HepG2 (cell line): Measurements from ENCODE around the gene ENTPD1. TPM values are rescaled to one million over a fixed set of nuclear protein-coding genes. Genes with fewer than 3 reads are reported as not detected.

Experiments
- ATAC-seq: fragments of 200-7000 bp; cut with Tn5 transposase; 3 replicates; pipeline ENCODE4 v1.9.1; 2020; ENCODE audit warnings: mild to moderate bottlenecking, moderate library complexity
- BruUV-seq: library from RNA; stranded (reverse); fragments of 400-500 nt; replicated peaks from 2 replicates; lab custom pipeline; 2021; lab: Mats Ljungman, UMichigan
- CTCF ChIA-PET: fragments of 300-600 bp; formaldehyde crosslinking; extraction: SDS; loops from one replicate; lab custom pipeline; 2021; ENCODE audit warnings: low total read pairs, inconsistent platforms, low intra/inter-chr PET ratio; lab: Yijun Ruan, JAX
- POLR2A ChIA-PET: fragments of 350-600 bp; sonication (Branson Sonifier 250); formaldehyde crosslinking; loops from one replicate; lab custom pipeline; 2020; ENCODE audit warnings: antibody characterized with exemption, inconsistent platforms; lab: Yijun Ruan, JAX
- DNase-seq: peaks from one replicate; pipeline ENCODE4 v3.0.0-alpha.2; 2015; ENCODE audit warnings: low spot score
- FAIRE-seq: peaks from 3 replicates; lab custom pipeline; 2011; peaks lifted over from hg19 to GRCh38; lab: Jason Lieb, UNC
- H2AFZ ChIP-seq: one replicate; pipeline ENCODE4 v1.6.1; 2011; ENCODE audit warnings: low read length, inconsistent platforms
- H3K27ac ChIP-seq: fragments of 300-600 bp; 3 replicates; pipeline ENCODE4 v1.8.0; 2011; ENCODE audit warnings: mixed run types, mild to moderate bottlenecking, mixed read lengths, low read length, inconsistent platforms; ENCODE audit not compliant: insufficient read depth; ENCODE audit errors: extremely low read length
- H3K27me3 ChIP-seq, 2 experiments: fragments of 200-600 bp in 1 of 2; 2 replicates in 1 of 2; 3 replicates in 1 of 2; pipeline versions ENCODE4 v1.6.0 to v1.8.0; 2011; ENCODE audit warnings: low read length in 2 of 2, mild to moderate bottlenecking in 2 of 2, moderate library complexity in 2 of 2, inconsistent platforms in 1 of 2; ENCODE audit not compliant: insufficient read depth in 2 of 2, control insufficient read depth in 1 of 2
- H3K36me3 ChIP-seq, 2 experiments: fragments of 200-600 bp in 1 of 2; replicated peaks in 1 of 2; 2 replicates in 1 of 2; 3 replicates in 1 of 2; pipeline versions ENCODE4 v1.5.1 to v1.8.0; 2011; ENCODE audit warnings: low read length in 2 of 2, inconsistent platforms in 1 of 2; ENCODE audit not compliant: insufficient read depth in 2 of 2, control insufficient read depth in 1 of 2
- H3K4me1 ChIP-seq: 2 replicates; pipeline ENCODE4 v1.5.1; 2012; ENCODE audit warnings: low read length, inconsistent platforms; ENCODE audit not compliant: insufficient read depth
- H3K4me2 ChIP-seq: 2 replicates; pipeline ENCODE4 v1.6.0; 2011; ENCODE audit warnings: low read depth, low read length, inconsistent platforms
- H3K4me3 ChIP-seq, 3 experiments: fragments of 200-600 bp in 1 of 3; sonication (generic), shearing (Covaris generic) in 1 of 3; replicated peaks in 1 of 3; 2 replicates each; pipeline ENCODE4 v1.5.1; 2011 to 2016; ENCODE audit warnings: low read length in 3 of 3, inconsistent platforms in 2 of 3, low read depth in 2 of 3, mild to moderate bottlenecking in 2 of 3, control low read depth in 1 of 3, mixed read lengths in 1 of 3; ENCODE audit not compliant: insufficient read depth in 1 of 3
- H3K79me2 ChIP-seq: one replicate; pipeline ENCODE4 v1.6.1; 2011; ENCODE audit warnings: low read length, inconsistent platforms; ENCODE audit not compliant: insufficient read depth
- H3K9ac ChIP-seq: 2 replicates; pipeline ENCODE4 v1.6.0; 2011; ENCODE audit warnings: mild to moderate bottlenecking, low read depth, low read length, inconsistent platforms; ENCODE audit not compliant: insufficient read depth
- H3K9me3 ChIP-seq: 2 replicates; pipeline ENCODE4 v1.5.1; 2012; ENCODE audit warnings: mild to moderate bottlenecking, low read length
- H4K20me1 ChIP-seq: 2 replicates; pipeline ENCODE4 v1.6.0; 2011; ENCODE audit warnings: inconsistent platforms, mild to moderate bottlenecking, low read length, moderate library complexity; ENCODE audit not compliant: insufficient read depth
- ATF7 ChIP-seq, 2 experiments: fragments of 450-650 bp in 1 of 2; sonication (generic) in 1 of 2; formaldehyde crosslinking in 1 of 2; IDR thresholded peaks; 2 replicates each; pipeline versions ENCODE4 v1.4.0 to v1.6.1; 2016 to 2020; ENCODE audit warnings: antibody characterized with exemption in 1 of 2, mild to moderate bottlenecking in 1 of 2, missing genetic modification reagents in 1 of 2
- GABPB1 ChIP-seq: IDR thresholded peaks from 2 replicates; pipeline ENCODE4 v1.6.1; 2016; ENCODE audit warnings: mild to moderate bottlenecking, missing genetic modification reagents, moderate library complexity, missing compliant biosample characterization
- SRSF9 ChIP-seq: fragments of 200-400 bp; formaldehyde crosslinking; IDR thresholded peaks from 2 replicates; pipeline ENCODE4 v1.6.1; 2018; ENCODE audit warnings: borderline replicate concordance, mild to moderate bottlenecking, low read depth, low read length; ENCODE audit not compliant: insufficient read depth, poor library complexity, severe bottlenecking
- TOE1 ChIP-seq: sonication (generic); formaldehyde crosslinking; IDR thresholded peaks from 2 replicates; pipeline ENCODE4 v1.4.0; 2020; ENCODE audit warnings: mild to moderate bottlenecking, missing genetic modification reagents
- ZC3H13 ChIP-seq: sonication (generic); formaldehyde crosslinking; IDR thresholded peaks from 2 replicates; pipeline ENCODE4 v1.8.1; 2023; ENCODE audit warnings: mild to moderate bottlenecking, missing genetic modification reagents, moderate library complexity
- ZNF12 ChIP-seq: sonication (generic); formaldehyde crosslinking; IDR thresholded peaks from 2 replicates; pipeline ENCODE4 v1.5.0; 2020; ENCODE audit warnings: missing genetic modification reagents
- ZNF589 ChIP-seq: sonication (generic); formaldehyde crosslinking; conservative IDR thresholded peaks from 2 replicates; pipeline ENCODE4 v1.8.0; 2022; ENCODE audit warnings: mild to moderate bottlenecking, moderate library complexity, missing genetic modification reagents
- ZNF792 ChIP-seq: IDR thresholded peaks from 2 replicates; pipeline ENCODE4 v1.6.1; 2016
- ZSCAN9 ChIP-seq: IDR thresholded peaks from 2 replicates; pipeline ENCODE4 v1.6.1; 2016; ENCODE audit warnings: borderline replicate concordance
- WGBS: methylation state at CpG from one replicate; pipeline ENCODE4 v1.1.6; 2017; ENCODE audit warnings: low lambda C conversion rate; 5-methylcytosine and 5-hydroxymethylcytosine counted together
- in situ Hi-C: cut with HindIII; loops from 2 replicates; pipeline ENCODE4 v1.10.0; 2017; ENCODE audit warnings: low pct_unique_long_range_greater_than_20kb; ENCODE audit not compliant: extremely low pct_ligation_motif_present
- intact Hi-C: fragments of 100-400 bp; cut with micrococcal nuclease; formaldehyde crosslinking; loops from one replicate; pipeline ENCODE4 v1.10.0; 2022; ENCODE audit not compliant: unreplicated experiment
- polyA plus RNA-seq, 8 experiments: library from polyadenylated mRNA; depleted of rRNA in 3 of 8; stranded (reverse) in 7 of 8; unstranded in 1 of 8; fragments of >200 nt; fragmentation: Illumina TruSeq in 4 of 8; extraction: Trizol in 4 of 8; gene quantifications; 2 replicates each; pipeline versions ENCODE4 v1.2.1 to v1.2.3, GENCODE V29; 2011 to 2016; ENCODE audit warnings: low read depth in 4 of 8, missing spikeins in 1 of 8, mixed read lengths in 1 of 8; ENCODE audit not compliant: insufficient read depth in 1 of 8
- total RNA-seq, 5 experiments: library from RNA; depleted of rRNA; stranded (reverse); fragments of >200 nt; fragmentation: Illumina TruSeq; extraction: Trizol; gene quantifications; 2 replicates each; pipeline ENCODE4 v1.2.3, GENCODE V29; 2016; ENCODE audit warnings: low read depth in 1 of 5
- TF ChIP-seq, protein P1 (sequence below): sonication (generic); formaldehyde crosslinking; IDR thresholded peaks from 2 replicates; pipeline ENCODE4 v1.8.1; 2023; ENCODE audit warnings: mild to moderate bottlenecking, missing genetic modification reagents, borderline replicate concordance

The ENTPD1 gene
- total and polyA plus RNA-seq, 2 of the 13 experiments (the other 11 are each of a cell fraction or from before 2014, with no cell fraction given), result 0.07 TPM

DNA sequence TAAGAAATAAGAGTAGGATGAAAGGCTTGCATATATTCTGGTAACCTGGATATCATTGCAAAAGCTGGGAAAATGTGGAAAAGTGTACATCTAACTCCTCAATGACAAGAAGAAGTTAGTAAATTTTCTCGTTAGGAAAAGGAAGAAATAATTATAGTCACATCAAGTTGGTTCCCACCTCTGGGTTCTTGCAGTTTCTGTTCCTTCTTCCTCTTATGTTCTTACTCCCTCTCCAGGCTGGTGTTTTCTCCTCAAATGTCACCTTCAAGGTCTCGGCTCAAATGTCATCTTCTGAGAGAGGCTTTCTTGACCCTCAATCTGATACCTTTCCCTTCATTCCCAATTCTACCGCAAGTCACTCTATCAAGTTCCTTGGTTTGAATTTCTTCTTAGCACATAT lies 64.4 kb downstream of the ENTPD1 start:
- Histone ChIP-seq H3K79me2 (no peaks in the 10 kb centered on the region), H3K27me3 (no peaks in the 10 kb centered on the region), H3K4me1 (peaks cover 37% of the 10 kb centered on the region), H3K27ac (no peak overlapping the region), H3K9me3 (no peaks in the 10 kb centered on the region), H3K4me3 (no peak overlapping the region), H3K36me3 (no peaks in the 10 kb centered on the region), H3K4me2 (no peak overlapping the region), H3K9ac (no peak overlapping the region), H4K20me1 (no peaks in the 10 kb centered on the region), H2AFZ (no peak overlapping the region)
- 44% methylated on average over 3 of the region's 3 CpGs for WGBS
- no peak for TF ChIP-seq ZNF792 (CRISPR knock-in tag)
- no peak for TF ChIP-seq ZNF589
- no peak for TF ChIP-seq SRSF9
- TF ChIP-seq ATF7 (IDR thresholded peaks at IDR 0.05), result no peak
- no peak for TF ChIP-seq ATF7 (CRISPR knock-in tag; IDR thresholded peaks at IDR 0.05)
- no peak for TF ChIP-seq ZNF12 (CRISPR knock-in tag)
- TF ChIP-seq GABPB1, result no peak
- no peak for TF ChIP-seq ZSCAN9
- intact Hi-C loops, result no loop called here
- ChIA-PET POLR2A (no interaction called here), CTCF (no interaction called here)
- in situ Hi-C loops, result no loop called here
- DNase-seq (no peak), ATAC-seq (no peak), FAIRE-seq (no peak)
- no TSS peak for BruUV-seq

DNA sequence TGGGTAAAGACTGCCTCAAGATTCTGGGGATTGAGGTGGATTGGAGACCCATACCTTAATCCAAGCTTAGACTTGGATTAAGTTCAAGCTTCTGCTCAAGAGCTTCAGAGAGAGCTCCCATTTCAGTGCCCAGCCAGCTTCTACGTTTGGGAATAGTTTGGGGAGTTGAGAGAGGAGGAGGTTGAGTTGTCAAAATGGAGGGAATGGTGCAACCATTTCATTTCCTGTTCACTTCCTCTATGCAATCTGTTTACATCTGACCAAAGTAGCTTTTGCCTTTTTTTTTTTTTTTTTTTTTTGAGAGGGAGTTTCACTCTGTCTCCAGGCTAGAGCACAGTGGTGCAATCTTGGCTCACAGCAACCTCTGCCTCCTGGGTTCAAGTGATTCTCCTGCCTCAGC lies 65.8 kb downstream of the ENTPD1 start:
- FAIRE-seq (no peak), DNase-seq (no peak), ATAC-seq (no peak)
- BruUV-seq, result no TSS peak
- H3K79me2 ChIP-seq, result no peaks in the 10 kb centered on the region
- no peak overlapping the region for H3K27ac ChIP-seq
- H3K36me3 ChIP-seq, result no peaks in the 10 kb centered on the region
- H3K9ac ChIP-seq, result no peak overlapping the region
- no peaks in the 10 kb centered on the region for H3K27me3 ChIP-seq
- intact Hi-C loops (no loop called here), in situ Hi-C loops (no loop called here)
- no peak overlapping the region for H3K4me2 ChIP-seq
- POLR2A ChIA-PET, result no interaction called here
- CTCF ChIA-PET, result no interaction called here
- H3K4me3 ChIP-seq, result no peak overlapping the region
- H4K20me1 ChIP-seq, result no peaks in the 10 kb centered on the region
- no peak overlapping the region for H2AFZ ChIP-seq
- TF ChIP-seq TOE1 (CRISPR knock-in tag), result no peak
- TF ChIP-seq ZC3H13 (CRISPR knock-in tag), result no peak
- TF ChIP-seq, protein P1, sequence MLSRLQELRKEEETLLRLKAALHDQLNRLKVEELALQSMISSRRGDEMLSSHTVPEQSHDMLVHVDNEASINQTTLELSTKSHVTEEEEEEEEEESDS, result no peak
- 18% methylated on average over 1 of the region's 1 CpG for WGBS
- peaks cover 30% of the 10 kb centered on the region for H3K4me1 ChIP-seq
- H3K9me3 ChIP-seq, result no peaks in the 10 kb centered on the region
